ENCODE results near the gene ARID1A.

The ARID1A gene

DNA sequence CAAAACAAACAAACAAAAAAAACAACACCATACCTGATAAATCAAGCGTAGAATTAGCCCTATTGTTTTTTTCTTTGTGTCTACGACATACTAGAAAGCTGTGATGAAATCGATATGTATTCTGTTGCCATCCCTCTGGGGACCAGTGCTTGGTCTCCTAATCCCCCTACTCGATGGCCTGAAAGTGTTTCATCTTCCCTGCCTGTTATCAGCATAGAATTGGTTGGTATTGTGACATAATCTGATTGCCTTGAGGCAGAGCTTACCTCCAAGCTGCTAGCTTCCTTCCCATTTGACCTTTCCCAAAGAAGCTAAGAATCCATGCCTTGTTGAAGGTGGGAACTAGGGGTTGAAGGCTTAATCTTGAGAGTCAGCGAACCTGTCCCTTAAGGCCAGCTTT is 51.2 kb downstream of the ARID1A start:
- H3K4me1 Mint-ChIP-seq, result peaks cover 45% of the 10 kb centered on the region
- peak overlapping the region; percentile 62 for H3K27ac Mint-ChIP-seq
- H3K36me3 Mint-ChIP-seq, result peaks cover 9% of the 10 kb centered on the region

GRCh38 chr1:26748351-26748750 is 52.5 kb downstream of the ARID1A start:
- peaks cover 38% of the 10 kb centered on the region for H3K4me1 Mint-ChIP-seq
- H3K4me3 Mint-ChIP-seq, result no peak overlapping the region
- no peaks in the 10 kb centered on the region for H3K9me3 Mint-ChIP-seq
- ATAC-seq (ENCODE audit: low read depth) (no peak), DNase-seq (ENCODE audit: low spot score in 2 of 2) (no peak)
- no peaks in the 10 kb centered on the region for H3K27me3 Mint-ChIP-seq
- H3K27ac Mint-ChIP-seq, result peak overlapping the region; percentile 76
- peaks cover 10% of the 10 kb centered on the region for H3K36me3 Mint-ChIP-seq

More for the DNA sequence above, 51.2 kb downstream of the ARID1A start:
- DNase-seq (ENCODE audit: low spot score in 2 of 2) (no peak), ATAC-seq (ENCODE audit: low read depth) (no peak)
- no peaks in the 10 kb centered on the region for H3K9me3 Mint-ChIP-seq
- H3K4me3 Mint-ChIP-seq, result no peak overlapping the region
- no peaks in the 10 kb centered on the region for H3K27me3 Mint-ChIP-seq

DNA sequence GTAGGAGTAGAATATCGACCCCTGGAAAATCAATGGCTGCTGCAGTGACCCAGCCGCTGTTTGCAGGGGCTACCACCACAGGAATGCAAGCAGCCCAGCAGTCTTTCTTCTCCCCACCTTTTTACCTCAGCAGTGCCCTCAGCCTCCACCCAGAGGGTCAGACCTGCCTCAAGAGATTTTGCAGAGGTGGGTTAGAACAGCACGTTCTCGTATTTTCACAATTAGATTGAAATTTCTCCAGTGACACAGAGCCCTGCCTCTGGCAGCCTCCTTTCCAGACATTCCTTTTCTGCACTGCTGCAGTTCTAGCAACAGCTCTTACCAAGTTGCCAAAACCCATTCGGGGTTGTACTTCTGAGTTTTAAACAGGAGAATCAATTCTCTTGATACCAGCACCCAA is 53.6 kb downstream of the ARID1A start:
- H3K4me3 Mint-ChIP-seq, result no peak overlapping the region
- ATAC-seq (ENCODE audit: low read depth) (no peak), DNase-seq (ENCODE audit: low spot score in 2 of 2) (no peak)
- no peaks in the 10 kb centered on the region for H3K9me3 Mint-ChIP-seq
- H3K4me1 Mint-ChIP-seq, result peaks cover 30% of the 10 kb centered on the region
- peaks cover 10% of the 10 kb centered on the region for H3K36me3 Mint-ChIP-seq
- H3K27me3 Mint-ChIP-seq, result no peaks in the 10 kb centered on the region
- peak overlapping the region; percentile 14 for H3K27ac Mint-ChIP-seq

GRCh38 chr1:26750428-26750827 is 54.6 kb downstream of the ARID1A start:
- Mint-ChIP-seq H3K9me3 (no peaks in the 10 kb centered on the region), H3K27ac (peak overlapping the region; percentile 50), H3K36me3 (peaks cover 11% of the 10 kb centered on the region), H3K27me3 (no peaks in the 10 kb centered on the region), H3K4me1 (peaks cover 24% of the 10 kb centered on the region), H3K4me3 (no peak overlapping the region)
- ATAC-seq (ENCODE audit: low read depth), result no peak
- no peak for DNase-seq (ENCODE audit: low spot score in 2 of 2)

- ATAC-seq (ENCODE audit: low read depth) (no peak), DNase-seq (ENCODE audit: low spot score in 2 of 2) (no peak)
- H3K36me3 Mint-ChIP-seq, result peaks cover 9% of the 10 kb centered on the region
- H3K4me1 Mint-ChIP-seq, result peaks cover 18% of the 10 kb centered on the region
- H3K9me3 Mint-ChIP-seq, result no peaks in the 10 kb centered on the region
- H3K27me3 Mint-ChIP-seq, result no peaks in the 10 kb centered on the region
- H3K27ac Mint-ChIP-seq, result no peak overlapping the region
- no peak overlapping the region for H3K4me3 Mint-ChIP-seq
Observed at GRCh38 chr1:26752519-26752918, 56.7 kb downstream of the ARID1A start.

GRCh38 chr1:26754086-26754874 is 58.5 kb downstream of the ARID1A start:
- Mint-ChIP-seq H3K4me3 (no peak overlapping the region), H3K9me3 (no peaks in the 10 kb centered on the region), H3K27ac (peak overlapping the region; percentile 38), H3K4me1 (peaks cover 23% of the 10 kb centered on the region), H3K36me3 (peaks cover 7% of the 10 kb centered on the region), H3K27me3 (no peaks in the 10 kb centered on the region)
- DNase-seq (ENCODE audit: low spot score in 2 of 2), result no peak
- ATAC-seq (ENCODE audit: low read depth), result no peak

GRCh38 chr1:26758358-26758757 is 62.5 kb downstream of the ARID1A start:
- peaks cover 8% of the 10 kb centered on the region for H3K4me1 Mint-ChIP-seq
- DNase-seq (ENCODE audit: low spot score in 2 of 2), result no peak
- peaks cover 18% of the 10 kb centered on the region for H3K36me3 Mint-ChIP-seq
- no peaks in the 10 kb centered on the region for H3K27me3 Mint-ChIP-seq
- H3K4me3 Mint-ChIP-seq, result no peak overlapping the region
- H3K9me3 Mint-ChIP-seq, result no peaks in the 10 kb centered on the region
- ATAC-seq (ENCODE audit: low read depth), result no peak
- H3K27ac Mint-ChIP-seq, result peak overlapping the region; percentile 58

GRCh38 chr1:26759531-26759930 is 63.7 kb downstream of the ARID1A start:
- Mint-ChIP-seq H3K4me1 (peaks cover 8% of the 10 kb centered on the region), H3K4me3 (no peak overlapping the region), H3K36me3 (peaks cover 21% of the 10 kb centered on the region), H3K27ac (peak overlapping the region; percentile 60), H3K27me3 (no peaks in the 10 kb centered on the region), H3K9me3 (no peaks in the 10 kb centered on the region)
- no peak for DNase-seq (ENCODE audit: low spot score in 2 of 2)
- ATAC-seq (ENCODE audit: low read depth), result no peak

- H3K4me3 Mint-ChIP-seq, result no peak overlapping the region
- H3K9me3 Mint-ChIP-seq, result no peaks in the 10 kb centered on the region
- ATAC-seq (ENCODE audit: low read depth) (no peak), DNase-seq (ENCODE audit: low spot score in 2 of 2) (no peak)
- peaks cover 8% of the 10 kb centered on the region for H3K4me1 Mint-ChIP-seq
- H3K27me3 Mint-ChIP-seq, result no peaks in the 10 kb centered on the region
- peaks cover 22% of the 10 kb centered on the region for H3K36me3 Mint-ChIP-seq
- no peak overlapping the region for H3K27ac Mint-ChIP-seq
Observed at GRCh38 chr1:26761217-26761616, 65.4 kb downstream of the ARID1A start.

DNA sequence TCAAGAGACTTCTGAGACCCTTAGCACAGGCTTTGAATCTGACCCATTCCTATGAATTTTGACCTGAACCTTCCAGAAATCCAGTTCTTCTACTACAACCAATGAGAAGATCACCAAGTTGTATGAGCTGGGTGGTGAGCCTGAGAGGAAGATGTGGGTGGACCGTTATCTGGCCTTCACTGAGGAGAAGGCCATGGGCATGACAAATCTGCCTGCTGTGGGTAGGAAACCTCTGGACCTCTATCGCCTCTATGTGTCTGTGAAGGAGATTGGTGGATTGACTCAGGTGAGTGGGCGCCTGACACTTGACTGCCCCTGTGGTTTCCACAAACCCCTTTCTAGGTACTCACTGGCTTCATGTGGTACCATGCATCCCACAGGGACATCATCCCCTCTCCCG is 71.9 kb downstream of the ARID1A start:
- DNase-seq (ENCODE audit: low spot score in 2 of 2) (no peak), ATAC-seq (ENCODE audit: low read depth) (no peak)
- H3K36me3 Mint-ChIP-seq, result peaks cover 31% of the 10 kb centered on the region
- H3K9me3 Mint-ChIP-seq, result no peaks in the 10 kb centered on the region
- H3K27ac Mint-ChIP-seq, result peak overlapping the region; percentile 86
- no peaks in the 10 kb centered on the region for H3K4me1 Mint-ChIP-seq
- H3K4me3 Mint-ChIP-seq, result no peak overlapping the region
- H3K27me3 Mint-ChIP-seq, result no peaks in the 10 kb centered on the region

- ATAC-seq (ENCODE audit: low read depth) (no peak), DNase-seq (ENCODE audit: low spot score in 2 of 2) (no peak)
- Mint-ChIP-seq H3K9me3 (no peaks in the 10 kb centered on the region), H3K36me3 (peaks cover 38% of the 10 kb centered on the region), H3K27me3 (no peaks in the 10 kb centered on the region), H3K4me1 (no peaks in the 10 kb centered on the region), H3K4me3 (no peak overlapping the region), H3K27ac (peak overlapping the region; percentile 29)
Observed at GRCh38 chr1:26768755-26769154, 72.9 kb downstream of the ARID1A start.

DNA sequence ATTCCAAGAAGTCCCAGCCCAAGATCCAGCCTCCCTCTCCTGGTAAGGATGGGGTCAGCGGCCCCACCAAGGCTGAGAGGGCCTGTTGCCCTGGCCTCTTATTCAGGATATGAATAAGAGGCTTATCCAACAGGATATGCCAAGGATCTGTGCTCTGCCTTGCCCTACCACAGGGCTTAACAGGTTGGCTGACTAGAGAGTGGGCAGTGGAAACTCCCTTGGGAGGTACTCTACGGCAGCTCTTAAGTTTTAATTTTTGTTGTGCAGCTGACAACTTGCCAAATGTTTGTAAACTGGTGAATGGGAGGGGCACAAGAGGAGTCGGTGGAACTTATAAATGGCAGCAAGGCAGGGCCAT is 75.4 kb downstream of the ARID1A start:
- no peak for ATAC-seq (ENCODE audit: low read depth)

GRCh38 chr1:26771643-26772321 is 76.0 kb downstream of the ARID1A start:
- no peak overlapping the region for H3K4me3 Mint-ChIP-seq
- H3K27me3 Mint-ChIP-seq, result no peaks in the 10 kb centered on the region
- ATAC-seq (ENCODE audit: low read depth), result no peak
- DNase-seq (ENCODE audit: low spot score in 2 of 2), result no peak
- no peaks in the 10 kb centered on the region for H3K9me3 Mint-ChIP-seq
- H3K27ac Mint-ChIP-seq, result peak overlapping the region; percentile 64
- peaks cover 51% of the 10 kb centered on the region for H3K36me3 Mint-ChIP-seq
- H3K4me1 Mint-ChIP-seq, result no peaks in the 10 kb centered on the region

More for the DNA sequence above, 75.4 kb downstream of the ARID1A start:
- Mint-ChIP-seq H3K27me3 (no peaks in the 10 kb centered on the region), H3K9me3 (no peaks in the 10 kb centered on the region), H3K4me3 (no peak overlapping the region), H3K27ac (peak overlapping the region; percentile 64), H3K36me3 (peaks cover 49% of the 10 kb centered on the region), H3K4me1 (no peaks in the 10 kb centered on the region)
- no peak for DNase-seq (ENCODE audit: low spot score in 2 of 2)

GRCh38 chr1:26772687-26773086 is 76.9 kb downstream of the ARID1A start:
- Mint-ChIP-seq H3K27me3 (no peaks in the 10 kb centered on the region), H3K4me3 (no peak overlapping the region), H3K4me1 (no peaks in the 10 kb centered on the region), H3K9me3 (no peaks in the 10 kb centered on the region), H3K36me3 (peaks cover 49% of the 10 kb centered on the region), H3K27ac (peak overlapping the region; percentile 14)
- ATAC-seq (ENCODE audit: low read depth), result no peak
- DNase-seq (ENCODE audit: low spot score in 2 of 2), result no peak

Data from memory B cell (primary cell).